Neural cell (in vitro differentiated cells): ENCODE measurements around the gene SLC6A3. TPM values are rescaled to one million over a fixed set of nuclear protein-coding genes. Genes with fewer than 3 reads are reported as not detected.
"Not testable (repeated sequence)": the region's sequence is repeated elsewhere in the genome, so short reads cannot be mapped to it uniquely, and the experiment has no call there.

Source experiments
- H2AFZ ChIP-seq: fragments of 200-600, 300-800 bp; sonication (generic), shearing (Covaris generic); 2 replicates; pipeline ENCODE4 v1.6.0; 2014; ENCODE audit warnings: low read depth, mild to moderate bottlenecking, antibody characterized with exemption, low read length, moderate library complexity
- H3F3A ChIP-seq: fragments of 200-600 bp; shearing (Covaris generic); 2 replicates; pipeline ENCODE4 v1.6.1; 2016; ENCODE audit warnings: mild to moderate bottlenecking, moderate library complexity, mixed read lengths, antibody characterized with exemption, low read length; ENCODE audit not compliant: insufficient read depth, poor library complexity, severe bottlenecking
- H3K27ac ChIP-seq: fragments of 200-600, 300-800 bp; sonication (generic), shearing (Covaris generic); 2 replicates; pipeline ENCODE4 v1.5.1; 2014; ENCODE audit warnings: mild to moderate bottlenecking, low read length, moderate library complexity
- H3K27me3 ChIP-seq: fragments of 300-800, 200-600 bp; sonication (generic), shearing (Covaris generic); 2 replicates; pipeline ENCODE4 v1.6.0; 2014; ENCODE audit warnings: mild to moderate bottlenecking, low read depth, low read length, moderate library complexity; ENCODE audit not compliant: insufficient read depth
- H3K36me3 ChIP-seq: fragments of 300-800, 200-600 bp; sonication (generic), shearing (Covaris generic); 2 replicates; pipeline ENCODE4 v1.5.1; 2014; ENCODE audit warnings: mild to moderate bottlenecking, antibody characterized with exemption, low read length, moderate library complexity; ENCODE audit not compliant: insufficient read depth
- H3K4me2 ChIP-seq: fragments of 300-800, 200-600 bp; sonication (generic), shearing (Covaris generic); 2 replicates; pipeline ENCODE4 v1.6.0; 2014; ENCODE audit warnings: mild to moderate bottlenecking, low read length
- H3K4me3 ChIP-seq: fragments of 300-800, 200-600 bp; sonication (generic), shearing (Covaris generic); 2 replicates; pipeline ENCODE4 v1.5.1; 2014; ENCODE audit warnings: mild to moderate bottlenecking, low read length, moderate library complexity
- H3K79me2 ChIP-seq: fragments of 200-600 bp; shearing (Covaris generic); replicated peaks from 2 replicates; pipeline ENCODE4 v1.6.0; 2014; ENCODE audit warnings: mild to moderate bottlenecking, low read length, moderate library complexity; ENCODE audit not compliant: insufficient read depth
- H3K9ac ChIP-seq: fragments of 300-800, 200-600 bp; sonication (generic), shearing (Covaris generic); 2 replicates; pipeline ENCODE4 v1.6.1; 2016; ENCODE audit warnings: mild to moderate bottlenecking, low read length, mixed read lengths
- H3K9me2 ChIP-seq: fragments of 200-600 bp; shearing (Covaris generic); 2 replicates; pipeline ENCODE4 v1.6.1; 2016; ENCODE audit warnings: mild to moderate bottlenecking, low read length, mixed read lengths; ENCODE audit not compliant: insufficient read depth
- H3K9me3 ChIP-seq: fragments of 200-600, 300-800 bp; sonication (generic), shearing (Covaris generic); 2 replicates; pipeline ENCODE4 v1.6.1; 2016; ENCODE audit warnings: mild to moderate bottlenecking, mixed run types, low read length, moderate library complexity, mixed read lengths
- H4K20me1 ChIP-seq: fragments of 200-600 bp; shearing (Covaris generic); 2 replicates; pipeline ENCODE4 v1.6.1; 2016; ENCODE audit warnings: mild to moderate bottlenecking, mixed run types; ENCODE audit not compliant: insufficient read depth
- EP300 ChIP-seq: fragments of 450-650 bp; conservative IDR thresholded peaks from 2 replicates; pipeline ENCODE4 v1.6.1; 2014; ENCODE audit warnings: antibody characterized with exemption, mild to moderate bottlenecking, moderate library complexity; ENCODE audit not compliant: poor library complexity, severe bottlenecking
- EZH2 ChIP-seq: fragments of 200-600, 300-800 bp; shearing (Covaris generic), sonication (generic); IDR thresholded peaks from 2 replicates; pipeline ENCODE4 v1.6.1; 2014; ENCODE audit warnings: antibody characterized with exemption, low read length, borderline replicate concordance, mild to moderate bottlenecking; ENCODE audit not compliant: insufficient read depth, poor library complexity, severe bottlenecking
- MXI1 ChIP-seq: fragments of 450-650 bp; conservative IDR thresholded peaks from 2 replicates; pipeline ENCODE4 v1.6.1; 2014; ENCODE audit warnings: antibody characterized with exemption, mild to moderate bottlenecking; ENCODE audit not compliant: poor library complexity, severe bottlenecking
- POLR2AphosphoS5 ChIP-seq: IDR thresholded peaks from 2 replicates; pipeline ENCODE4 v1.6.1; 2012
- RAD21 ChIP-seq: fragments of 450-650 bp; conservative IDR thresholded peaks from 2 replicates; pipeline ENCODE4 v1.6.1; 2014; ENCODE audit warnings: antibody characterized with exemption, mild to moderate bottlenecking, moderate library complexity
- SMC3 ChIP-seq: fragments of 450-650 bp; conservative IDR thresholded peaks from 2 replicates; pipeline ENCODE4 v1.6.1; 2014; ENCODE audit warnings: antibody characterized with exemption, mild to moderate bottlenecking, moderate library complexity; ENCODE audit not compliant: poor library complexity
- TAF1 ChIP-seq: IDR thresholded peaks from 2 replicates; pipeline ENCODE4 v1.6.1; 2012; ENCODE audit warnings: low read depth
- polyA plus RNA-seq: library from polyadenylated mRNA; depleted of rRNA; stranded (reverse); fragments of >200 nt; gene quantifications from 2 replicates; pipeline ENCODE4 v1.2.3, GENCODE V29; 2014
- TF ChIP-seq, protein P1 (sequence below): IDR thresholded peaks from 2 replicates; pipeline ENCODE4 v1.6.1; 2012; ENCODE audit warnings: borderline replicate concordance
- TF ChIP-seq, protein P2 (sequence below): fragments of 450-650 bp; IDR thresholded peaks from 2 replicates; pipeline ENCODE4 v1.5.1; 2014; ENCODE audit warnings: antibody characterized with exemption, mild to moderate bottlenecking, moderate library complexity; ENCODE audit not compliant: poor library complexity, severe bottlenecking

Gene SLC6A3
- polyA plus RNA-seq, 1 donor from 2014 or later, result 0.77 TPM

DNA sequence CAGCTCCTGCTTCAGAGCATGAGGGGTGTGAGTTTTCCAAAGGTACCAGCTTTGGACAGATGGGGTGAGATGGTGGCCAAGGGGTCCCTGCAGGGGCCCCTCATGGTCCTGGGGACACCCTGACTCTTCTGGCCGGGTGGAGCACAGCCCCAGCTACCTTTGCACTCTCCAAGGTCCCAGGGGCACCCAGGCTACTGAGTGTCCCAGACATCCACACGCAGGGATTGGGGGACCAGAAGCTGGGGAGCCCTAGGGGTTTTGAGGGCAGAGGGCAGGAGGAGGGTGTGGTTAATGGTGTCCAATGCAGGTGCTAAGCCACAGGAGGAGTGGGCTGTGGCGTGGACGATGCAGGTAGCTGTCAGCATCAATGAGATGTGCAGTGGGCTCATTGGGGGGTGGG is 84.4 kb downstream of the SLC6A3 start:
- no peaks in the 10 kb centered on the region for H3K79me2 ChIP-seq
- no peak overlapping the region for H3K4me2 ChIP-seq
- H3K9ac ChIP-seq, result no peak overlapping the region
- no peaks in the 10 kb centered on the region for H3K9me2 ChIP-seq
- no peak overlapping the region for H3K4me3 ChIP-seq
- H2AFZ ChIP-seq, result no peak overlapping the region
- no peaks in the 10 kb centered on the region for H3F3A ChIP-seq
- no peaks in the 10 kb centered on the region for H3K9me3 ChIP-seq
- H3K27ac ChIP-seq, result no peak overlapping the region
- no peak for TF ChIP-seq EZH2
- no peak for TF ChIP-seq POLR2AphosphoS5
- TF ChIP-seq EP300, result no peak
- no peak for TF ChIP-seq MXI1
- TF ChIP-seq, protein P1, sequence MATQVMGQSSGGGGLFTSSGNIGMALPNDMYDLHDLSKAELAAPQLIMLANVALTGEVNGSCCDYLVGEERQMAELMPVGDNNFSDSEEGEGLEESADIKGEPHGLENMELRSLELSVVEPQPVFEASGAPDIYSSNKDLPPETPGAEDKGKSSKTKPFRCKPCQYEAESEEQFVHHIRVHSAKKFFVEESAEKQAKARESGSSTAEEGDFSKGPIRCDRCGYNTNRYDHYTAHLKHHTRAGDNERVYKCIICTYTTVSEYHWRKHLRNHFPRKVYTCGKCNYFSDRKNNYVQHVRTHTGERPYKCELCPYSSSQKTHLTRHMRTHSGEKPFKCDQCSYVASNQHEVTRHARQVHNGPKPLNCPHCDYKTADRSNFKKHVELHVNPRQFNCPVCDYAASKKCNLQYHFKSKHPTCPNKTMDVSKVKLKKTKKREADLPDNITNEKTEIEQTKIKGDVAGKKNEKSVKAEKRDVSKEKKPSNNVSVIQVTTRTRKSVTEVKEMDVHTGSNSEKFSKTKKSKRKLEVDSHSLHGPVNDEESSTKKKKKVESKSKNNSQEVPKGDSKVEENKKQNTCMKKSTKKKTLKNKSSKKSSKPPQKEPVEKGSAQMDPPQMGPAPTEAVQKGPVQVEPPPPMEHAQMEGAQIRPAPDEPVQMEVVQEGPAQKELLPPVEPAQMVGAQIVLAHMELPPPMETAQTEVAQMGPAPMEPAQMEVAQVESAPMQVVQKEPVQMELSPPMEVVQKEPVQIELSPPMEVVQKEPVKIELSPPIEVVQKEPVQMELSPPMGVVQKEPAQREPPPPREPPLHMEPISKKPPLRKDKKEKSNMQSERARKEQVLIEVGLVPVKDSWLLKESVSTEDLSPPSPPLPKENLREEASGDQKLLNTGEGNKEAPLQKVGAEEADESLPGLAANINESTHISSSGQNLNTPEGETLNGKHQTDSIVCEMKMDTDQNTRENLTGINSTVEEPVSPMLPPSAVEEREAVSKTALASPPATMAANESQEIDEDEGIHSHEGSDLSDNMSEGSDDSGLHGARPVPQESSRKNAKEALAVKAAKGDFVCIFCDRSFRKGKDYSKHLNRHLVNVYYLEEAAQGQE, result no peak
- TF ChIP-seq TAF1, result no peak
- H3K36me3 ChIP-seq, result no peaks in the 10 kb centered on the region
- H3K27me3 ChIP-seq, result no peaks in the 10 kb centered on the region
- no peaks in the 10 kb centered on the region for H4K20me1 ChIP-seq

GRCh38 chr5:1360367-1360766 is 84.9 kb downstream of the SLC6A3 start:
- H3F3A ChIP-seq, H3K27me3 ChIP-seq, H3K79me2 ChIP-seq: not testable (repeated sequence)

GRCh38 chr5:1359713-1360112 is 85.5 kb downstream of the SLC6A3 start:
- Histone ChIP-seq H3K27me3 (no peaks in the 10 kb centered on the region), H3K4me3 (no peak overlapping the region), H3F3A (no peaks in the 10 kb centered on the region), H4K20me1 (no peaks in the 10 kb centered on the region), H3K9me2 (no peaks in the 10 kb centered on the region), H3K79me2 (no peaks in the 10 kb centered on the region), H3K27ac (no peak overlapping the region), H2AFZ (no peak overlapping the region), H3K36me3 (no peaks in the 10 kb centered on the region), H3K4me2 (no peak overlapping the region), H3K9ac (no peak overlapping the region), H3K9me3 (no peaks in the 10 kb centered on the region)
- TF ChIP-seq, protein P2, sequence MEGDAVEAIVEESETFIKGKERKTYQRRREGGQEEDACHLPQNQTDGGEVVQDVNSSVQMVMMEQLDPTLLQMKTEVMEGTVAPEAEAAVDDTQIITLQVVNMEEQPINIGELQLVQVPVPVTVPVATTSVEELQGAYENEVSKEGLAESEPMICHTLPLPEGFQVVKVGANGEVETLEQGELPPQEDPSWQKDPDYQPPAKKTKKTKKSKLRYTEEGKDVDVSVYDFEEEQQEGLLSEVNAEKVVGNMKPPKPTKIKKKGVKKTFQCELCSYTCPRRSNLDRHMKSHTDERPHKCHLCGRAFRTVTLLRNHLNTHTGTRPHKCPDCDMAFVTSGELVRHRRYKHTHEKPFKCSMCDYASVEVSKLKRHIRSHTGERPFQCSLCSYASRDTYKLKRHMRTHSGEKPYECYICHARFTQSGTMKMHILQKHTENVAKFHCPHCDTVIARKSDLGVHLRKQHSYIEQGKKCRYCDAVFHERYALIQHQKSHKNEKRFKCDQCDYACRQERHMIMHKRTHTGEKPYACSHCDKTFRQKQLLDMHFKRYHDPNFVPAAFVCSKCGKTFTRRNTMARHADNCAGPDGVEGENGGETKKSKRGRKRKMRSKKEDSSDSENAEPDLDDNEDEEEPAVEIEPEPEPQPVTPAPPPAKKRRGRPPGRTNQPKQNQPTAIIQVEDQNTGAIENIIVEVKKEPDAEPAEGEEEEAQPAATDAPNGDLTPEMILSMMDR, result no peak
- no peak for TF ChIP-seq EZH2
- TF ChIP-seq, protein P1, result no peak
- TF ChIP-seq MXI1, result no peak
- TF ChIP-seq POLR2AphosphoS5, result no peak
- TF ChIP-seq TAF1, result no peak
- no peak for TF ChIP-seq SMC3
- no peak for TF ChIP-seq EP300
- no peak for TF ChIP-seq RAD21

More at GRCh38 chr5:1360367-1360766, 84.9 kb downstream of the SLC6A3 start:
- H3K27ac ChIP-seq, H4K20me1 ChIP-seq, H3K4me2 ChIP-seq, H3K9ac ChIP-seq, H2AFZ ChIP-seq, H3K9me2 ChIP-seq, H3K4me3 ChIP-seq, H3K9me3 ChIP-seq, H3K36me3 ChIP-seq: not testable (repeated sequence)
